ENCODE results near the gene PSMB7. TPM values are rescaled to one million over a fixed set of nuclear protein-coding genes. Genes with fewer than 3 reads are reported as not detected.
A peak's percentile ranks its signal among the peaks of the same experiment; 100 is the strongest.

Gene PSMB7
- total RNA-seq, 1 experiment from 2014 or later: 187 TPM

GRCh38 chr9:124448019-124448418, 32.8 kb upstream of the PSMB7 start (continued):
- TF ChIP-seq ETV6 (CRISPR knock-in tag; IDR thresholded peaks at IDR 0.05) (no peak), ZNF219 (CRISPR knock-in tag; IDR thresholded peaks at IDR 0.05; ENCODE audit: borderline replicate concordance) (no peak), AR (CRISPR knock-in tag; IDR thresholded peaks at IDR 0.05) (no peak), ZNF281 (CRISPR knock-in tag; IDR thresholded peaks at IDR 0.05) (no peak), ZNF671 (CRISPR knock-in tag; IDR thresholded peaks at IDR 0.05) (no peak), GABPB1 (CRISPR knock-in tag; IDR thresholded peaks at IDR 0.05) (no peak), PRRX2 (CRISPR knock-in tag; IDR thresholded peaks at IDR 0.05) (no peak), KAT7 (CRISPR knock-in tag; IDR thresholded peaks at IDR 0.05; ENCODE audit: borderline replicate concordance) (no peak)

- Mint-ChIP-seq H3K4me1 (peaks cover 17% of the 10 kb centered on the region), H3K36me3 (no peaks in the 10 kb centered on the region), H3K27ac (no peak overlapping the region), H3K9me3 (peaks cover 4% of the 10 kb centered on the region), H3K27me3 (ENCODE audit: low read depth) (peaks cover 27% of the 10 kb centered on the region), H3K4me3 (no peak overlapping the region)
- ATAC-seq (no peak), DNase-seq (ENCODE audit: low spot score) (no peak)
- TF ChIP-seq AFF4 (CRISPR knock-in tag; IDR thresholded peaks at IDR 0.05; ENCODE audit: borderline replicate concordance) (no peak), HMGA2 (CRISPR knock-in tag; IDR thresholded peaks at IDR 0.05) (peak; percentile 68)
- ChIA-PET POLR2A (no interaction called here), CTCF (no interaction called here)
These were observed 32.0 kb upstream of the PSMB7 start for GRCh38 chr9:124447297-124447661.

- Mint-ChIP-seq H3K9me3 (peaks cover 10% of the 10 kb centered on the region), H3K4me1 (no peaks in the 10 kb centered on the region), H3K27me3 (ENCODE audit: low read depth) (peaks cover 17% of the 10 kb centered on the region), H3K4me3 (no peak overlapping the region), H3K36me3 (no peaks in the 10 kb centered on the region), H3K27ac (no peak overlapping the region)
- DNase-seq (ENCODE audit: low spot score) (no peak), ATAC-seq (no peak)
- ChIA-PET CTCF (interaction anchor here (0.5 to 1.2 kb wide), 3 partner anchors 30 to 194 kb away, joined by 3 to 4 read pairs (median 3); no protein-coding TSS in a partner anchor), POLR2A (no interaction called here)
- TF ChIP-seq ATF3 (CRISPR knock-in tag; conservative IDR thresholded peaks at IDR 0.05) (no peak), NFE2L1 (CRISPR knock-in tag; IDR thresholded peaks at IDR 0.05) (no peak), MXD4 (CRISPR knock-in tag; IDR thresholded peaks at IDR 0.05; ENCODE audit: borderline replicate concordance) (no peak), AFF4 (CRISPR knock-in tag; IDR thresholded peaks at IDR 0.05; ENCODE audit: borderline replicate concordance) (no peak), ZNF396 (CRISPR knock-in tag; IDR thresholded peaks at IDR 0.05; ENCODE audit: borderline replicate concordance) (no peak), TP53 (CRISPR knock-in tag; IDR thresholded peaks at IDR 0.05) (no peak), ZNF219 (CRISPR knock-in tag; IDR thresholded peaks at IDR 0.05; ENCODE audit: borderline replicate concordance) (no peak), NFYB (CRISPR knock-in tag; conservative IDR thresholded peaks at IDR 0.05; ENCODE audit: low read depth) (no peak)
These were observed 28.9 kb upstream of the PSMB7 start for GRCh38 chr9:124444166-124444565.

All from WTC11 (cell line).